Skeletal muscle satellite cell (primary cell): ENCODE results near the gene CROCC2.

Experiments used
- H3K27me3 ChIP-seq: 2 replicates; pipeline ENCODE4 v1.7.0; 2013; ENCODE audit warnings: low read length; ENCODE audit not compliant: control insufficient read depth, insufficient read depth
- H3K36me3 ChIP-seq: 2 replicates; pipeline ENCODE4 v1.7.0; 2013; ENCODE audit warnings: mild to moderate bottlenecking, control low read depth, low read length; ENCODE audit not compliant: insufficient read depth
- H3K4me1 ChIP-seq: 2 replicates; pipeline ENCODE4 v1.7.0; 2013; ENCODE audit warnings: low read length; ENCODE audit not compliant: control insufficient read depth, insufficient read depth
- H3K4me2 ChIP-seq: 2 replicates; pipeline ENCODE4 v1.7.0; 2013; ENCODE audit warnings: mild to moderate bottlenecking, low read length
- H3K4me3 ChIP-seq: 2 replicates; pipeline ENCODE4 v1.7.0; 2013; ENCODE audit warnings: low read length
- H3K9ac ChIP-seq: 2 replicates; pipeline ENCODE4 v1.7.0; 2013; ENCODE audit warnings: mild to moderate bottlenecking, low read depth, low read length, moderate library complexity
- H3K9me3 ChIP-seq: replicated peaks from 2 replicates; pipeline ENCODE4 v1.7.0; 2013; ENCODE audit warnings: mild to moderate bottlenecking, control low read depth, low read length

Gene CROCC2

GRCh38 chr2:240965296-240965904 lies 59.3 kb downstream of the CROCC2 start:
- Histone ChIP-seq H3K27me3 (peaks cover 3% of the 10 kb centered on the region), H3K4me1 (peaks cover 6% of the 10 kb centered on the region), H3K4me2 (no peak overlapping the region), H3K9me3 (no peaks in the 10 kb centered on the region), H3K36me3 (no peaks in the 10 kb centered on the region), H3K4me3 (no peak overlapping the region), H3K9ac (no peak overlapping the region)

GRCh38 chr2:240965905-240966456 lies 59.8 kb downstream of the CROCC2 start:
- Histone ChIP-seq H3K4me3 (no peak overlapping the region), H3K4me2 (no peak overlapping the region), H3K4me1 (peaks cover 4% of the 10 kb centered on the region), H3K36me3 (no peaks in the 10 kb centered on the region), H3K9me3 (no peaks in the 10 kb centered on the region), H3K27me3 (peaks cover 3% of the 10 kb centered on the region), H3K9ac (no peak overlapping the region)

GRCh38 chr2:240966457-240966905 lies 60.3 kb downstream of the CROCC2 start:
- Histone ChIP-seq H3K9ac (no peak overlapping the region), H3K4me1 (peaks cover 4% of the 10 kb centered on the region), H3K9me3 (no peaks in the 10 kb centered on the region), H3K4me2 (no peak overlapping the region), H3K36me3 (no peaks in the 10 kb centered on the region), H3K27me3 (peaks cover 6% of the 10 kb centered on the region), H3K4me3 (no peak overlapping the region)

DNA sequence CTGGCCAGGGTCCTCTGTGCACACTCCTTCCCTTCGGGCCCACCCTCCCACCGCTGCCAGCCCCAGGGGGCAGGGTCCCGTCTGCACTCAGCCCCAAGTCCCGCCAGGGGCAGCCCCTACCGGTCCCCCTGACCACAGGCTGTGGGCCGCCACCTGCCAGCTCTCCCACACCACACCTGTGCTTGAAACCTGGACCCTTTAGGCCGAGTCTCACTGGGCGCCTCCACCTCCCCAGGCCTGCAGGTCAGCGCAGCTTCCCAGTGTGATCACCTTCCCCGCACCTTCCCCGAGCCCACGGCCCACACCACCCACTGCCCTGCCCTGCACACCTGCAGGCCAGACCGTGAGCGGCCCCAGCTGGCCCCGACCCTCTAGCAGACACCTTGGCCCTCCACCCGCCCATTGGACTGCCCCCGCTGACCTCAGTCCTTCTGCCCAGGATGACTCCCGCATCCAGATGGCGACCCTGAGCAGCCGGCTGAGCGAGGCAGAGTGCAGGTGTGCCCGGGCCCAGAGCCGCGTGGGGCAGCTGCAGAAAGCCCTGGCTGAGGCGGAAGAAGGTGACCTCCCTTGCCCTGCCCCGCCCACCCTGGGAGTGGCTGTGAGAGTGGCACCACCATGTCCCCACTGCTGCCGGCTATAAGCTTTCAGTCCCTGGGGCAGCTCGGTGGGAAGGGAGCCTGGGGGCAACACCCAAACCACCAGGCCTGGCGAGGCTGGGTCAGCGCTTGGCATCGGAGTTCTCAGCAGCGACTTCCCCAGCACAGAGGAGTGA lies 61.0 kb downstream of the CROCC2 start:
- Histone ChIP-seq H3K9me3 (no peaks in the 10 kb centered on the region), H3K4me3 (no peak overlapping the region), H3K27me3 (peaks cover 12% of the 10 kb centered on the region)

GRCh38 chr2:240967681-240968621 lies 61.8 kb downstream of the CROCC2 start:
- no peak overlapping the region for H3K9ac ChIP-seq
- no peak overlapping the region for H3K4me2 ChIP-seq
- H3K36me3 ChIP-seq = no peaks in the 10 kb centered on the region
- no peaks in the 10 kb centered on the region for H3K9me3 ChIP-seq
- no peak overlapping the region for H3K4me3 ChIP-seq
- peaks cover 21% of the 10 kb centered on the region for H3K27me3 ChIP-seq
- no peaks in the 10 kb centered on the region for H3K4me1 ChIP-seq

More for the DNA sequence above, 61.0 kb downstream of the CROCC2 start:
- H3K4me2 ChIP-seq = no peak overlapping the region
- peaks cover 4% of the 10 kb centered on the region for H3K4me1 ChIP-seq
- H3K36me3 ChIP-seq = no peaks in the 10 kb centered on the region
- no peak overlapping the region for H3K9ac ChIP-seq

DNA sequence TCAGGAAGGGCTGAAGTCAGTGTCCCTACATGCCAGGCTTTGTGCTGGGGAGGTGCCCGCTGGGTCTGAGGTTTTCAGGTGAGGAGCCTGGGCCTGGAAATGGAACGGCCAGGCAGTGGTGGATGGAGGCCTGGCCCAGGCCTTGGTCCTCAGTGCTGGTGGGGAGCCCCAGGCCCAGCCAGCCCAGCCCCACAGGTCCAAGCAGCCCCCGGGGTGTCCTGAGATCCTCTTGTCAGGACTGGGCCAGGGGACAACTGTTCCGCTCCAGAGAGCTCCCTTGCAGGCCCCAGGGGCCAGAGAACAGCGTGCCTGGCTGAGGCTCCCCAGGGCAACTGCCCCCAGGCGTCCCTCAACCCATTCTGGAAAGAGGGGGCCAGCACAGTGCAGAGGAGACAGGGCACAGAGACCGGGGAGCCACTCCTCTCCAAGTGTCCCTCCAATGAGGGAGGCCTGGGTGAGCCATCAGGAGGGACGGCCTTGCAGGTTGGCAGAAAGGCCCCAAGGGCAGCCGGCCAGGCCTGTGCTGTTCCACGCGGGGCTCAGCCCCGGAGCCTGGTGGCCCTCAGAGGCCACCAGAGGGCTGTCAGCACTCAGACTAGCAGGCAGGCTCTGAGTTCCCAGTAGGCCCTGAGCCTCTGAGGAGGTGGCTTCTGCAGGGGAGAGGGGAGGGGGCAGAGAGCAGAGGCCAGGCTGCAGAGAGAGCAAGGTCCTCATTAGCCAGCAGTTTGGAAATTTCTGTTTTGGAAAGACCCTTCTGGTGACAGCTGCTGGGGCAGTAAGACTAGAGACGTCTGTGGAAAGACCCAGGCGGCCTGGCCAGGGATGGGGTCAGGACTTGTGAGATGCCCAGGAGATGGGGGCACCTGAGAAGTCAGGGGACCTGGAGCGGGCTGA lies 62.8 kb downstream of the CROCC2 start:
- no peak overlapping the region for H3K4me2 ChIP-seq

GRCh38 chr2:240970104-240970503 lies 64.0 kb downstream of the CROCC2 start:
- Histone ChIP-seq H3K4me3 (no peak overlapping the region), H3K27me3 (peaks cover 35% of the 10 kb centered on the region), H3K36me3 (no peaks in the 10 kb centered on the region), H3K9me3 (no peaks in the 10 kb centered on the region), H3K4me1 (no peaks in the 10 kb centered on the region), H3K9ac (no peak overlapping the region), H3K4me2 (no peak overlapping the region)

More for the DNA sequence above, 62.8 kb downstream of the CROCC2 start:
- no peaks in the 10 kb centered on the region for H3K4me1 ChIP-seq
- H3K9me3 ChIP-seq = no peaks in the 10 kb centered on the region
- H3K9ac ChIP-seq = no peak overlapping the region
- H3K4me3 ChIP-seq = no peak overlapping the region
- H3K36me3 ChIP-seq = no peaks in the 10 kb centered on the region
- H3K27me3 ChIP-seq = peaks cover 29% of the 10 kb centered on the region

DNA sequence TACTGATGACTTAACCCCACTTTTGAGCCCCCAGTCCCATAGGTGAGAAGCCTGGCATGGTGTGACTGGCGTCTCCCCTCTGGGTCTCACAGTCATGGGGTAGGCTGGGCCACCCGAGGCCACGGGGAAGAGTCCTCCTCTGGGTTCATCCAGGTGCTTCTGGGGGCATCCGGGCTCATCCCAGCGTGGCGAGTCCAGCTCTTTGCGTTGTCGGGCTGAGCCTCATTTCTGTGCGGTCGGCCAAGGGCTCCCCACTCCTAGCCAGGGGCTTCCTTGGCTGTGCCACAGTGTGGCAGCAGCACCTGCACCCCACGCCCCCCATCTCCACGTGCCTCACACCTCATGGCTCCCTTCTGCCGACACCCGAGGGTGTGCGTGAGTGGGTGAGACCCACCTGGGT lies 64.7 kb downstream of the CROCC2 start:
- Histone ChIP-seq H3K4me2 (no peak overlapping the region), H3K9ac (no peak overlapping the region), H3K36me3 (no peaks in the 10 kb centered on the region), H3K4me1 (no peaks in the 10 kb centered on the region), H3K4me3 (no peak overlapping the region), H3K27me3 (peaks cover 38% of the 10 kb centered on the region), H3K9me3 (no peaks in the 10 kb centered on the region)

DNA sequence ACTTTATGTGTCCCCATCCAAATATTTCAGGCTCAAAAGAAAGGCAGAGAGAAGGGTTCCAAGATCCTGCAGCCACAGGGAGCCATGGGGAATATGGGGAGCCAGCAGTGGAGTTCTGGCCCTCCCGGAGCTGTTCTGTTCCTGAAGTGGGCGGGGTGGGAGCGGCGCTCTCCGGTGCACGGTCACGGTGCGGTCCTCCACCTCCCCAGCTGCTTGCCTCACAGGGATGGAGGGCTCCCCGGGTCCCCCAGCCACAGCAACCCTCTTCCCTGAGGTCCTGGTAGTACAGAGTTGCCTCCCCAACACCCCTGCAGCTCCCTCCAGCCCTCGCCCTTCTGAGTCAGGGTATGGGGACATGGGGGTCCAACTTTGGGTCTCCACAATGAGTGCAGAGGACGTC lies 66.1 kb downstream of the CROCC2 start:
- H3K4me3 ChIP-seq = no peak overlapping the region
- no peaks in the 10 kb centered on the region for H3K36me3 ChIP-seq
- H3K4me1 ChIP-seq = no peaks in the 10 kb centered on the region
- no peak overlapping the region for H3K9ac ChIP-seq
- peaks cover 41% of the 10 kb centered on the region for H3K27me3 ChIP-seq
- H3K9me3 ChIP-seq = no peaks in the 10 kb centered on the region
- no peak overlapping the region for H3K4me2 ChIP-seq

- H3K4me2 ChIP-seq = no peak overlapping the region
- no peaks in the 10 kb centered on the region for H3K9me3 ChIP-seq
- H3K4me3 ChIP-seq = no peak overlapping the region
- H3K4me1 ChIP-seq = no peaks in the 10 kb centered on the region
- no peaks in the 10 kb centered on the region for H3K36me3 ChIP-seq
- no peak overlapping the region for H3K9ac ChIP-seq
- peaks cover 41% of the 10 kb centered on the region for H3K27me3 ChIP-seq
These were observed 66.7 kb downstream of the CROCC2 start for GRCh38 chr2:240972636-240973521.
